ENCODE data around the gene STX16. TPM values are rescaled to one million over a fixed set of nuclear protein-coding genes. Genes with fewer than 3 reads are reported as not detected.

The STX16 gene
- total and polyA plus RNA-seq, 9 of the 15 experiments (the other 6 are each of a cell fraction or from before 2014, with no cell fraction given), result 4.4 to 43.5 (median 14.7) TPM

GRCh38 chr20:58658760-58659159 is 7.7 kb downstream of the STX16 start (continued):
- no peak for TF ChIP-seq THRAP3 (IDR thresholded peaks at IDR 0.05; ENCODE audit: borderline replicate concordance)
- TF ChIP-seq MNT (conservative IDR thresholded peaks at IDR 0.05), result no peak
- TF ChIP-seq PHB2 (IDR thresholded peaks at IDR 0.05; ENCODE audit: low read depth), result no peak
- TF ChIP-seq ZNF143 (CRISPR knock-in tag; IDR thresholded peaks at IDR 0.05), result no peak
- no peak for TF ChIP-seq TAF9B (IDR thresholded peaks at IDR 0.05; ENCODE audit: partially characterized antibody)
- TF ChIP-seq GTF2A2 (tag; IDR thresholded peaks at IDR 0.05), result no peak
- TF ChIP-seq FOXP4 (CRISPR knock-in tag; IDR thresholded peaks at IDR 0.05; ENCODE audit: borderline replicate concordance), result no peak
- TF ChIP-seq KDM4B (IDR thresholded peaks at IDR 0.05; ENCODE audit: borderline replicate concordance in 2 of 2, low read depth in 1 of 2), result no peak
- no peak for TF ChIP-seq GTF2F1 (IDR thresholded peaks at IDR 0.05; ENCODE audit: low read depth, low read length)
- no peak for TF ChIP-seq BMI1 (IDR thresholded peaks at IDR 0.05; ENCODE audit: low read length)
